Measurements from ENCODE around the gene TULP1.

The TULP1 gene

GRCh38 chr6:35558571-35558970 is 45.9 kb upstream of the TULP1 start:
- Histone ChIP-seq H3K9me3 (ENCODE audit: low read length) (no peaks in the 10 kb centered on the region), H3K4me2 (ENCODE audit: low read length) (no peak overlapping the region), H3K9me2 (ENCODE audit: low read depth, low read length) (no peaks in the 10 kb centered on the region), H3K27ac (ENCODE audit: low read depth, low read length, poor library complexity, severe bottlenecking) (no peak overlapping the region), H3K4me3 (ENCODE audit: low read depth, low read length, poor library complexity, severe bottlenecking) (no peak overlapping the region), H3K4me1 (ENCODE audit: insufficient read depth, low read length, severe bottlenecking) (no peaks in the 10 kb centered on the region), H3F3A (ENCODE audit: insufficient read depth, low read length) (no peaks in the 10 kb centered on the region), H3K36me3 (ENCODE audit: insufficient read depth, low read length) (no peaks in the 10 kb centered on the region), H3K79me2 (ENCODE audit: insufficient read depth, low read length) (no peaks in the 10 kb centered on the region), H3K27me3 (ENCODE audit: insufficient read depth, low read length) (peaks cover 7% of the 10 kb centered on the region; the same call in 1 of the 2 replicates), H2AFZ (ENCODE audit: low read length) (no peak overlapping the region), H4K20me1 (ENCODE audit: insufficient read depth, low read length) (no peaks in the 10 kb centered on the region), H3K9ac (ENCODE audit: low read length) (no peak overlapping the region)
- TF ChIP-seq EZH2 (IDR thresholded peaks at IDR 0.05; ENCODE audit: borderline replicate concordance, low read length) = no peak
- TF ChIP-seq CTCF (IDR thresholded peaks at IDR 0.05; ENCODE audit: low read length) = no peak

DNA sequence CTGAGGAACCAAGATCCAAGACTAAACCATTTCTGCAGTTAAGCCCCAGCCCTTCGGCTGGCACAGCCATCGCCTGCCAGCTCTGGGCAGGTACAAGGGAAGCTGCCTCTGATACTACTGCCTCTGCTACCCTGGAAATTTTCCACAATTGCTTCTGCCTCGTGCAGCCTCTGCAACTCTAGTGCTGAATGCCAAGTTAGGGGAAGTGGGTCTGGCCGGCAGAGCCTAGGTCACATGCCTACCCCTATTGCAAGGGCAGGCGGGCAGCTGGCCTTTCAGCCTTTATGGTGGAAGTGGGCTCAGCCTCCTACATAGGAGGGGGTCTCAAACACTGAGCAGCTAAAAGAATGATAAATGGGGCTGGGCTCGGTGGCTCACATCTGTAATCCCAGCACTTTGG is 44.5 kb upstream of the TULP1 start:
- no peak for TF ChIP-seq EZH2 (IDR thresholded peaks at IDR 0.05; ENCODE audit: borderline replicate concordance, low read length)
- no peak for TF ChIP-seq CTCF (IDR thresholded peaks at IDR 0.05; ENCODE audit: low read length)
- Histone ChIP-seq H3K27me3 (ENCODE audit: insufficient read depth, low read length) (peaks cover 3% of the 10 kb centered on the region; the same call in 1 of the 2 replicates), H3K9ac (ENCODE audit: low read length) (no peak overlapping the region), H3K4me2 (ENCODE audit: low read length) (no peak overlapping the region), H4K20me1 (ENCODE audit: insufficient read depth, low read length) (no peaks in the 10 kb centered on the region), H3K9me2 (ENCODE audit: low read depth, low read length) (no peaks in the 10 kb centered on the region), H2AFZ (ENCODE audit: low read length) (no peak overlapping the region), H3K36me3 (ENCODE audit: insufficient read depth, low read length) (no peaks in the 10 kb centered on the region), H3K4me1 (ENCODE audit: insufficient read depth, low read length, severe bottlenecking) (no peaks in the 10 kb centered on the region), H3K27ac (ENCODE audit: low read depth, low read length, poor library complexity, severe bottlenecking) (no peak overlapping the region), H3K9me3 (ENCODE audit: low read length) (no peaks in the 10 kb centered on the region), H3K4me3 (ENCODE audit: low read depth, low read length, poor library complexity, severe bottlenecking) (no peak overlapping the region), H3K79me2 (ENCODE audit: insufficient read depth, low read length) (no peaks in the 10 kb centered on the region), H3F3A (ENCODE audit: insufficient read depth, low read length) (no peaks in the 10 kb centered on the region)

GRCh38 chr6:35554811-35555210 is 42.1 kb upstream of the TULP1 start:
- Histone ChIP-seq H3K9me3 (ENCODE audit: low read length) (peaks cover 8% of the 10 kb centered on the region), H3F3A (ENCODE audit: insufficient read depth, low read length) (no peaks in the 10 kb centered on the region), H3K27me3 (ENCODE audit: insufficient read depth, low read length) (peaks cover 3% of the 10 kb centered on the region; the same call in 1 of the 2 replicates), H3K27ac (ENCODE audit: low read depth, low read length, poor library complexity, severe bottlenecking) (no peak overlapping the region), H2AFZ (ENCODE audit: low read length) (no peak overlapping the region), H3K4me3 (ENCODE audit: low read depth, low read length, poor library complexity, severe bottlenecking) (no peak overlapping the region), H3K36me3 (ENCODE audit: insufficient read depth, low read length) (no peaks in the 10 kb centered on the region; the same call in 1 of the 2 replicates), H3K9ac (ENCODE audit: low read length) (no peak overlapping the region), H3K4me2 (ENCODE audit: low read length) (no peak overlapping the region), H4K20me1 (ENCODE audit: insufficient read depth, low read length) (no peaks in the 10 kb centered on the region), H3K4me1 (ENCODE audit: insufficient read depth, low read length, severe bottlenecking) (no peaks in the 10 kb centered on the region), H3K9me2 (ENCODE audit: low read depth, low read length) (no peaks in the 10 kb centered on the region), H3K79me2 (ENCODE audit: insufficient read depth, low read length) (no peaks in the 10 kb centered on the region)
- TF ChIP-seq CTCF (IDR thresholded peaks at IDR 0.05; ENCODE audit: low read length) (no peak), EZH2 (IDR thresholded peaks at IDR 0.05; ENCODE audit: borderline replicate concordance, low read length) (no peak)
